GM23248 (cell line): ENCODE results near the gene AKT1S1. TPM values are rescaled to one million over a fixed set of nuclear protein-coding genes. Genes with fewer than 3 reads are reported as not detected.

Experiments
- DNase-seq: peaks from one replicate; pipeline ENCODE4 v3.0.0-alpha.2; 2015
- H2AFZ ChIP-seq: fragments of 200-600 bp; sonication (generic); 2 replicates; pipeline ENCODE4 v1.6.1; 2016; ENCODE audit warnings: antibody characterized with exemption
- H3F3A ChIP-seq: fragments of 200-600 bp; sonication (generic); 2 replicates; pipeline ENCODE4 v1.6.1; 2016; ENCODE audit warnings: mild to moderate bottlenecking, antibody characterized with exemption, mixed run types; ENCODE audit not compliant: insufficient read depth
- H3K27ac ChIP-seq: fragments of 200-600 bp; sonication (generic); 2 replicates; pipeline ENCODE4 v1.5.1; 2016; ENCODE audit warnings: mild to moderate bottlenecking
- H3K27me3 ChIP-seq: fragments of 200-600 bp; sonication (generic); replicated peaks from 2 replicates; pipeline ENCODE4 v1.6.1; 2016; ENCODE audit warnings: mild to moderate bottlenecking; ENCODE audit not compliant: insufficient read depth
- H3K36me3 ChIP-seq: fragments of 200-600 bp; sonication (generic); 2 replicates; pipeline ENCODE4 v1.6.1; 2016; ENCODE audit warnings: low read depth, mild to moderate bottlenecking
- H3K4me1 ChIP-seq: fragments of 200-600 bp; sonication (generic); 2 replicates; pipeline ENCODE4 v1.6.1; 2016; ENCODE audit warnings: mild to moderate bottlenecking; ENCODE audit not compliant: insufficient read depth
- H3K4me2 ChIP-seq: fragments of 200-600 bp; sonication (generic); one replicate; pipeline ENCODE4 v1.6.1; 2016; ENCODE audit warnings: mild to moderate bottlenecking; ENCODE audit not compliant: unreplicated experiment
- H3K4me3 ChIP-seq: fragments of 200-600 bp; sonication (generic); 2 replicates; pipeline ENCODE4 v1.5.1; 2016; ENCODE audit warnings: mild to moderate bottlenecking
- H3K79me2 ChIP-seq: fragments of 200-600 bp; sonication (generic); 2 replicates; pipeline ENCODE4 v1.6.1; 2016; ENCODE audit warnings: mild to moderate bottlenecking; ENCODE audit not compliant: insufficient read depth
- H3K9ac ChIP-seq: fragments of 200-600 bp; sonication (generic); 2 replicates; pipeline ENCODE4 v1.6.1; 2016; ENCODE audit warnings: mild to moderate bottlenecking
- H3K9me2 ChIP-seq: fragments of 200-600 bp; sonication (generic); 2 replicates; pipeline ENCODE4 v1.6.1; 2016; ENCODE audit warnings: mixed run types, mild to moderate bottlenecking, moderate library complexity; ENCODE audit not compliant: insufficient read depth
- H3K9me3 ChIP-seq: fragments of 200-600 bp; sonication (generic); one replicate; pipeline ENCODE4 v1.6.1; 2017; ENCODE audit warnings: low read depth
- H4K20me1 ChIP-seq: fragments of 200-600 bp; sonication (generic); 2 replicates; pipeline ENCODE4 v1.6.0; 2016; ENCODE audit not compliant: insufficient read depth
- EZH2 ChIP-seq: fragments of 200-600 bp; sonication (generic); IDR thresholded peaks from 2 replicates; pipeline ENCODE4 v1.6.1; 2018; ENCODE audit warnings: antibody characterized with exemption, mild to moderate bottlenecking; ENCODE audit not compliant: insufficient read depth, poor library complexity, severe bottlenecking
- EZH2phosphoT487 ChIP-seq: fragments of 200-600 bp; sonication (generic); IDR thresholded peaks from 2 replicates; pipeline ENCODE4 v1.6.1; 2018; ENCODE audit warnings: antibody characterized with exemption, moderate library complexity, mild to moderate bottlenecking, low read depth; ENCODE audit not compliant: insufficient read depth
- WGBS, 2 experiments: methylation state at CpG; one replicate each; pipeline ENCODE4 v1.1.6; 2015 to 2017; ENCODE audit warnings: low lambda C conversion rate in 2 of 2, low coverage in 1 of 2; ENCODE audit errors: missing lambda C conversion rate in 2 of 2; 5-methylcytosine and 5-hydroxymethylcytosine counted together
- in situ Hi-C: fragments of 300-500 bp; cut with MboI; formaldehyde crosslinking; loops from 2 replicates; pipeline ENCODE4 v1.15.0; 2020
- polyA plus RNA-seq: library from polyadenylated mRNA; unstranded; fragments of >200 nt; fragmentation: Nextera tagmentation; extraction: Ambion mirVana; gene quantifications from 2 replicates; pipeline ENCODE4 v1.2.1, GENCODE V29; 2016
- total RNA-seq: library from RNA; depleted of rRNA; stranded (reverse); fragments of >200 nt; shearing (Covaris generic); gene quantifications from 2 replicates; pipeline ENCODE4 v1.2.3, GENCODE V29; 2014

Gene AKT1S1
- total and polyA plus RNA-seq, 2 experiments from 2014 or later, result 17.3 to 60.4 TPM

GRCh38 chr19:49896863-49897621 is 19.9 kb upstream of the AKT1S1 start, which contains the start of gene IL4I1:
TSS of gene IL4I1 (minus strand) at chr19:49896887. CDS start at chr19:49896160, 727 bp downstream.
- Histone ChIP-seq H2AFZ (0 out of 2 replicates have a peak within 1 kb of the TSS, but pooled peaks have one; percentile 7), H3K79me2 (no peaks in the 10 kb centered on the region), H3K9ac (no peak within 1 kb of the TSS), H3K9me3 (no peaks in the 10 kb centered on the region), H3K4me2 (peak within 1 kb of the TSS; percentile 34), H3K27ac (no peak within 1 kb of the TSS), H3K9me2 (no peaks in the 10 kb centered on the region), H3K27me3 (no peaks in the 10 kb centered on the region), H4K20me1 (no peaks in the 10 kb centered on the region), H3K4me1 (peaks cover 8% of the 10 kb centered on the region), H3K36me3 (no peaks in the 10 kb centered on the region), H3F3A (no peaks in the 10 kb centered on the region), H3K4me3 (no peak within 1 kb of the TSS)
- DNase-seq, result peak; percentile 28
- in situ Hi-C loops, result no loop called here
- TF ChIP-seq EZH2, result no peak
- TF ChIP-seq EZH2phosphoT487, result no peak
- WGBS, 2 experiments, result 57 to 60% methylated on average over 20 of the region's 20 CpGs

GRCh38 chr19:49895566-49896297 is 18.6 kb upstream of the AKT1S1 start:
- no peak overlapping the region for H3K4me2 ChIP-seq
- no peaks in the 10 kb centered on the region for H3F3A ChIP-seq
- H3K36me3 ChIP-seq, result no peaks in the 10 kb centered on the region
- no peak overlapping the region for H3K27ac ChIP-seq
- H4K20me1 ChIP-seq, result no peaks in the 10 kb centered on the region
- H3K4me3 ChIP-seq, result no peak overlapping the region
- no peaks in the 10 kb centered on the region for H3K9me2 ChIP-seq
- 78 to 81% methylated on average over 17 of the region's 17 CpGs for WGBS, 2 experiments
- H3K9me3 ChIP-seq, result no peaks in the 10 kb centered on the region
- no peak overlapping the region for H3K9ac ChIP-seq
- peaks cover 8% of the 10 kb centered on the region for H3K4me1 ChIP-seq
- no peaks in the 10 kb centered on the region for H3K79me2 ChIP-seq
- H3K27me3 ChIP-seq, result no peaks in the 10 kb centered on the region
- TF ChIP-seq EZH2 (no peak), EZH2phosphoT487 (no peak)
- H2AFZ ChIP-seq, result no peak overlapping the region
- in situ Hi-C loops, result no loop called here
- DNase-seq, result no peak

- Histone ChIP-seq H3K9me2 (no peaks in the 10 kb centered on the region), H3K4me3 (no peak overlapping the region), H4K20me1 (no peaks in the 10 kb centered on the region), H2AFZ (no peak overlapping the region), H3F3A (no peaks in the 10 kb centered on the region), H3K4me1 (peaks cover 8% of the 10 kb centered on the region), H3K27me3 (no peaks in the 10 kb centered on the region), H3K4me2 (no peak overlapping the region), H3K9me3 (no peaks in the 10 kb centered on the region), H3K9ac (no peak overlapping the region), H3K79me2 (no peaks in the 10 kb centered on the region), H3K36me3 (no peaks in the 10 kb centered on the region), H3K27ac (no peak overlapping the region)
- DNase-seq, result no peak
- in situ Hi-C loops, result no loop called here
- TF ChIP-seq EZH2phosphoT487 (no peak), EZH2 (no peak)
- 85 to 86% methylated on average over 15 to 16 of the region's 17 CpGs for WGBS, 2 experiments
These were observed 17.9 kb upstream of the AKT1S1 start for GRCh38 chr19:49894879-49895565.

GRCh38 chr19:49894011-49894664 is 17.0 kb upstream of the AKT1S1 start:
- in situ Hi-C loops, result no loop called here
- no peak overlapping the region for H2AFZ ChIP-seq
- no peak overlapping the region for H3K9ac ChIP-seq
- H3K9me2 ChIP-seq, result no peaks in the 10 kb centered on the region
- H3K4me2 ChIP-seq, result no peak overlapping the region
- H3K27ac ChIP-seq, result no peak overlapping the region
- TF ChIP-seq EZH2 (no peak), EZH2phosphoT487 (no peak)
- 89 to 91% methylated on average over 16 to 18 of the region's 18 CpGs for WGBS, 2 experiments
- no peaks in the 10 kb centered on the region for H3K36me3 ChIP-seq
- no peak overlapping the region for H3K4me3 ChIP-seq
- H3K27me3 ChIP-seq, result no peaks in the 10 kb centered on the region
- no peaks in the 10 kb centered on the region for H3K9me3 ChIP-seq
- peaks cover 8% of the 10 kb centered on the region for H3K4me1 ChIP-seq
- no peak for DNase-seq
- H3F3A ChIP-seq, result no peaks in the 10 kb centered on the region
- H4K20me1 ChIP-seq, result no peaks in the 10 kb centered on the region
- no peaks in the 10 kb centered on the region for H3K79me2 ChIP-seq
